RWPE2 (cell line): Measurements from ENCODE around the gene SBNO2.

ENCODE experiments used
- ATAC-seq: fragments of 200-7000 bp; cut with Tn5 transposase; 3 replicates; pipeline ENCODE4 v1.9.1; 2021; ENCODE audit warnings: low read depth
- DNase-seq: peaks from one replicate; pipeline ENCODE4 v3.0.0-alpha.2; 2020; ENCODE audit warnings: low spot score
- H3K27ac ChIP-seq: fragments of 450-650 bp; 2 replicates; pipeline ENCODE4 v1.5.1; 2017; ENCODE audit warnings: mild to moderate bottlenecking; ENCODE audit not compliant: poor library complexity, severe bottlenecking
- H3K27me3 ChIP-seq: fragments of 250-450 bp; sonication (Bioruptor Pico); 2 replicates; pipeline ENCODE4 v1.5.1; 2021; ENCODE audit warnings: mild to moderate bottlenecking, moderate library complexity; ENCODE audit not compliant: insufficient read depth, poor library complexity, severe bottlenecking
- H3K36me3 ChIP-seq: fragments of 250-450 bp; sonication (Bioruptor Pico); 2 replicates; pipeline ENCODE4 v1.5.1; 2020; ENCODE audit warnings: low read depth, mild to moderate bottlenecking, moderate library complexity
- H3K4me1 ChIP-seq: fragments of 250-450 bp; sonication (Bioruptor Pico); 2 replicates; pipeline ENCODE4 v1.5.1; 2021; ENCODE audit warnings: mild to moderate bottlenecking, moderate library complexity; ENCODE audit not compliant: insufficient read depth, poor library complexity, severe bottlenecking
- H3K4me3 ChIP-seq: fragments of 250-450 bp; sonication (Bioruptor Pico); 2 replicates; pipeline ENCODE4 v1.5.1; 2021; ENCODE audit warnings: mild to moderate bottlenecking, moderate library complexity; ENCODE audit not compliant: severe bottlenecking
- H3K9me3 ChIP-seq: fragments of 250-450 bp; sonication (Bioruptor Pico); 2 replicates; pipeline ENCODE4 v1.5.1; 2021; ENCODE audit warnings: mild to moderate bottlenecking, moderate library complexity; ENCODE audit not compliant: severe bottlenecking
- CTCF ChIP-seq: fragments of 450-650 bp; IDR thresholded peaks from one replicate; pipeline ENCODE4 v1.5.1; 2017; ENCODE audit warnings: mild to moderate bottlenecking, moderate library complexity; ENCODE audit not compliant: poor library complexity, severe bottlenecking

Gene SBNO2

GRCh38 chr19:1217366-1217765 is 43.3 kb upstream of the SBNO2 start:
- Histone ChIP-seq H3K27me3 (no peaks in the 10 kb centered on the region), H3K9me3 (no peaks in the 10 kb centered on the region), H3K4me3 (no peak overlapping the region), H3K27ac (peak overlapping the region; percentile 93), H3K36me3 (peaks cover 11% of the 10 kb centered on the region; the same call in 1 of the 2 replicates), H3K4me1 (peaks cover 40% of the 10 kb centered on the region)
- no peak for ATAC-seq
- TF ChIP-seq CTCF: no peak
- no peak for DNase-seq

GRCh38 chr19:1216756-1217155 is 42.7 kb upstream of the SBNO2 start:
- peaks cover 12% of the 10 kb centered on the region; the same call in 1 of the 2 replicates for H3K36me3 ChIP-seq
- DNase-seq (no peak), ATAC-seq (no peak)
- no peaks in the 10 kb centered on the region for H3K9me3 ChIP-seq
- no peaks in the 10 kb centered on the region for H3K27me3 ChIP-seq
- peaks cover 42% of the 10 kb centered on the region for H3K4me1 ChIP-seq
- no peak for TF ChIP-seq CTCF
- H3K27ac ChIP-seq: peak overlapping the region; percentile 93
- no peak overlapping the region for H3K4me3 ChIP-seq

- Histone ChIP-seq H3K27me3 (no peaks in the 10 kb centered on the region), H3K36me3 (0 out of 2 replicates have a peak, but pooled peaks cover 4% of the 10 kb centered on the region), H3K4me1 (peaks cover 55% of the 10 kb centered on the region), H3K4me3 (no peak overlapping the region), H3K9me3 (no peaks in the 10 kb centered on the region), H3K27ac (peak overlapping the region; percentile 93)
- DNase-seq (peak; percentile 75), ATAC-seq (peak; percentile 43; the same call in 2 of the 3 replicates)
- TF ChIP-seq CTCF: no peak
Measured at GRCh38 chr19:1214862-1215731, 41.0 kb upstream of the SBNO2 start.

GRCh38 chr19:1214299-1214861 is 40.3 kb upstream of the SBNO2 start:
- Histone ChIP-seq H3K4me3 (no peak overlapping the region), H3K27ac (peak overlapping the region; percentile 93)
- ATAC-seq: no peak

More at GRCh38 chr19:1214299-1214861, 40.3 kb upstream of the SBNO2 start:
- Histone ChIP-seq H3K27me3 (no peaks in the 10 kb centered on the region), H3K4me1 (peaks cover 62% of the 10 kb centered on the region), H3K9me3 (no peaks in the 10 kb centered on the region), H3K36me3 (peaks cover 7% of the 10 kb centered on the region)
- DNase-seq: peak; percentile 24
- TF ChIP-seq CTCF: no peak
